Measurements from ENCODE around the gene LRRTM1.

GRCh38 chr2:80335411-80335810 is 30.9 kb upstream of the LRRTM1 start:
- TF ChIP-seq, protein P1, sequence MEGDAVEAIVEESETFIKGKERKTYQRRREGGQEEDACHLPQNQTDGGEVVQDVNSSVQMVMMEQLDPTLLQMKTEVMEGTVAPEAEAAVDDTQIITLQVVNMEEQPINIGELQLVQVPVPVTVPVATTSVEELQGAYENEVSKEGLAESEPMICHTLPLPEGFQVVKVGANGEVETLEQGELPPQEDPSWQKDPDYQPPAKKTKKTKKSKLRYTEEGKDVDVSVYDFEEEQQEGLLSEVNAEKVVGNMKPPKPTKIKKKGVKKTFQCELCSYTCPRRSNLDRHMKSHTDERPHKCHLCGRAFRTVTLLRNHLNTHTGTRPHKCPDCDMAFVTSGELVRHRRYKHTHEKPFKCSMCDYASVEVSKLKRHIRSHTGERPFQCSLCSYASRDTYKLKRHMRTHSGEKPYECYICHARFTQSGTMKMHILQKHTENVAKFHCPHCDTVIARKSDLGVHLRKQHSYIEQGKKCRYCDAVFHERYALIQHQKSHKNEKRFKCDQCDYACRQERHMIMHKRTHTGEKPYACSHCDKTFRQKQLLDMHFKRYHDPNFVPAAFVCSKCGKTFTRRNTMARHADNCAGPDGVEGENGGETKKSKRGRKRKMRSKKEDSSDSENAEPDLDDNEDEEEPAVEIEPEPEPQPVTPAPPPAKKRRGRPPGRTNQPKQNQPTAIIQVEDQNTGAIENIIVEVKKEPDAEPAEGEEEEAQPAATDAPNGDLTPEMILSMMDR (IDR thresholded peaks at IDR 0.05; ENCODE audit: borderline replicate concordance, extremely low read depth, low read length, poor library complexity, severe bottlenecking), result no peak
- TF ChIP-seq EZH2 (IDR thresholded peaks at IDR 0.05; ENCODE audit: borderline replicate concordance, low read depth, low read length, severe bottlenecking), result no peak

Data from DND-41 (cell line).